HL-60 (cell line): ENCODE results near the gene GSTO2.
A peak's percentile ranks its signal among the peaks of the same experiment; 100 is the strongest.

ENCODE experiments used
- DNase-seq, 2 experiments: peaks; one replicate each; pipeline ENCODE4 v3.0.0-alpha.2; 2010 to 2020; ENCODE audit warnings: low read depth in 1 of 2, low spot score in 1 of 2
- H3K27ac ChIP-seq: fragments of 250-450 bp; sonication (Bioruptor Pico); replicated peaks from 2 replicates; pipeline ENCODE4 v1.5.1; 2020; ENCODE audit warnings: mild to moderate bottlenecking, moderate library complexity
- H3K27me3 ChIP-seq: fragments of 250-450 bp; sonication (Bioruptor Pico); 2 replicates; pipeline ENCODE4 v1.5.1; 2021; ENCODE audit warnings: mild to moderate bottlenecking, moderate library complexity; ENCODE audit not compliant: insufficient read depth, poor library complexity, severe bottlenecking
- H3K4me3 ChIP-seq: replicated peaks from 2 replicates; pipeline ENCODE4 v1.5.1; 2011; ENCODE audit warnings: mild to moderate bottlenecking, control low read depth, low read length; ENCODE audit not compliant: insufficient read depth
- CTCF ChIP-seq: IDR thresholded peaks from one replicate; pipeline ENCODE4 v1.5.1; 2011; ENCODE audit warnings: low read length, control low read depth, inconsistent platforms; ENCODE audit not compliant: insufficient read depth
- GABPA ChIP-seq: IDR thresholded peaks from 2 replicates; pipeline ENCODE4 v1.6.1; 2012; ENCODE audit warnings: low read depth
- POLR2AphosphoS5 ChIP-seq: IDR thresholded peaks from 2 replicates; pipeline ENCODE4 v1.6.1; 2012; ENCODE audit warnings: low read depth
- SPI1 ChIP-seq: IDR thresholded peaks from 2 replicates; pipeline ENCODE4 v1.6.1; 2012; ENCODE audit warnings: low read depth, mild to moderate bottlenecking, borderline replicate concordance
- TF ChIP-seq, protein P1 (sequence below): IDR thresholded peaks from 2 replicates; pipeline ENCODE4 v1.6.1; 2012; ENCODE audit warnings: low read depth; ENCODE audit not compliant: insufficient replicate concordance

GSTO2 gene

DNA sequence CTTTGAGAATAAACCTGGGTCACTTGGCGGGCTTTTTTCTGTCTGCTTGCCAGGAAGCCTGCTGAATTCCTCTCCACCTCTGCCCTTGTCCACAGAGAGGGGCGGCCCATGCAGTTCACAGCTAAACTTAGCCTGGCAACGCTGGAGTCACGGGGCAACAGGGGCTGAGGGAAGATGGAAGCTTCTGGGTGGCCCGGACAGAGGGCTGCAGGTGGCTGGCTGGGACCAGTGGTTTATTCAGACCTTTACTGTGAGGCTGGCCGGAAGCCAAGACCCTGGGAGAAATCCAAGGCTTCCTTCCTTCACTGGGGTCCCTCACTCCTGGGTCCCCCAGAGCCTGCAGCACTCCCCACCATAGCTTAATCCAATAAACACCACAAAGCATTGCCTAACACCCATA is 52.2 kb downstream of the GSTO2 start:
- no peak for DNase-seq
- H3K27me3 ChIP-seq, result no peaks in the 10 kb centered on the region
- TF ChIP-seq GABPA, result no peak
- TF ChIP-seq, protein P1, sequence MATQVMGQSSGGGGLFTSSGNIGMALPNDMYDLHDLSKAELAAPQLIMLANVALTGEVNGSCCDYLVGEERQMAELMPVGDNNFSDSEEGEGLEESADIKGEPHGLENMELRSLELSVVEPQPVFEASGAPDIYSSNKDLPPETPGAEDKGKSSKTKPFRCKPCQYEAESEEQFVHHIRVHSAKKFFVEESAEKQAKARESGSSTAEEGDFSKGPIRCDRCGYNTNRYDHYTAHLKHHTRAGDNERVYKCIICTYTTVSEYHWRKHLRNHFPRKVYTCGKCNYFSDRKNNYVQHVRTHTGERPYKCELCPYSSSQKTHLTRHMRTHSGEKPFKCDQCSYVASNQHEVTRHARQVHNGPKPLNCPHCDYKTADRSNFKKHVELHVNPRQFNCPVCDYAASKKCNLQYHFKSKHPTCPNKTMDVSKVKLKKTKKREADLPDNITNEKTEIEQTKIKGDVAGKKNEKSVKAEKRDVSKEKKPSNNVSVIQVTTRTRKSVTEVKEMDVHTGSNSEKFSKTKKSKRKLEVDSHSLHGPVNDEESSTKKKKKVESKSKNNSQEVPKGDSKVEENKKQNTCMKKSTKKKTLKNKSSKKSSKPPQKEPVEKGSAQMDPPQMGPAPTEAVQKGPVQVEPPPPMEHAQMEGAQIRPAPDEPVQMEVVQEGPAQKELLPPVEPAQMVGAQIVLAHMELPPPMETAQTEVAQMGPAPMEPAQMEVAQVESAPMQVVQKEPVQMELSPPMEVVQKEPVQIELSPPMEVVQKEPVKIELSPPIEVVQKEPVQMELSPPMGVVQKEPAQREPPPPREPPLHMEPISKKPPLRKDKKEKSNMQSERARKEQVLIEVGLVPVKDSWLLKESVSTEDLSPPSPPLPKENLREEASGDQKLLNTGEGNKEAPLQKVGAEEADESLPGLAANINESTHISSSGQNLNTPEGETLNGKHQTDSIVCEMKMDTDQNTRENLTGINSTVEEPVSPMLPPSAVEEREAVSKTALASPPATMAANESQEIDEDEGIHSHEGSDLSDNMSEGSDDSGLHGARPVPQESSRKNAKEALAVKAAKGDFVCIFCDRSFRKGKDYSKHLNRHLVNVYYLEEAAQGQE, result no peak
- no peak for TF ChIP-seq POLR2AphosphoS5
- no peak for TF ChIP-seq CTCF
- TF ChIP-seq SPI1, result no peak
- H3K4me3 ChIP-seq, result no peak overlapping the region
- H3K27ac ChIP-seq, result peak overlapping the region; percentile 85

DNA sequence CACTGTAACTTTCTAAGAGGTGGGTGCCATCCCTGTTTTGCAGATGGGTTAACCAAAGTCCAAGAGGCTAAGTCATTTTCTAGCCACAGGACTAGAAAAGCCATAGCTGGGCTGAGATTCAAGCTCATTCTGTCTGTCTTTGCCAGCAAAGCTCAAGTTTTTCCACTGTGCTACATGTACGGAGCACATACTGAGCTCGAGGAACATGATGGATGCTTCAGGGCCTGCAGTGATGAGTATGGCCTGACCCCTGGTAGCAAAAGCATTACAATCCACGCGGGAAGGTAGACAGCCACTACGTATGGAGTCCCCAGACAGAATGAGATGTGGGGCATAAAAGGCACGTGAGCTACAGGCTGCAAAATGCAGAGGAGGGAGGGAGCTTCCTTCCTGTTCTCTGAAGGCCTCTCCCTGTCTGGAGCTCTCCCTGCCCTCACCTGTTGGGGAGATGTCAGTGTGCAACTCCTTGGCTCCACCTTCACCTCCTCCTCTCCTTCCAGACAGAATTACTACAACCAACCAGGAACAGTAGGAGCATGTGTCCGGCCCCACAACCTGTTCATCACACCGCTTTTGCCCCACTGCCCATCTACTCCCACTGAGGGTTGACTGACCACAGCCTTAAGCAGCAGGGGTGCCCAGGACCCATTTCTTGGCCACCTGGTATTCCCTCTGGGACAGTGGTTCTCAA is 52.9 kb downstream of the GSTO2 start:
- no peaks in the 10 kb centered on the region for H3K27me3 ChIP-seq
- peak in 1 of 2 experiments; percentile 60 for DNase-seq
- TF ChIP-seq POLR2AphosphoS5, result peak; percentile 11; the same call in 1 of the 2 replicates
- TF ChIP-seq, protein P1, result no peak
- H3K27ac ChIP-seq, result peak overlapping the region; percentile 85
- H3K4me3 ChIP-seq, result no peak overlapping the region

DNA sequence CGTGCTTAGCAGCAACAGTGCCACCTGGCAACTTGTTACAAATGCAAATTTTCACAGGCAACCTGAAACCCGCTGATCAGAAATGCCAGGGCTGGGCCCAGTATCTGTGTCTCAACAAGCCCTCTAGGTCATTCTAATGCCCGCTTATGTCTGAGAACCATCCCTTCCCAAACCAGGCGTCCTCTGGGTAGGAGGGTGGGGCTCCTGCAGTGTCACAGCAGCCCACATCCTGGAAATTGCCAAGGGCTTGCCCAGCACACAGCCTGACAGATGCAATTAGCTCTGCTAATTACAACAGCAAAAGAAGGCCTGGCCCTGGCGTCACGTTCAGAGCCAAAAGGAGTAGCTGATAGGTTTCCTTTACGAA is 53.4 kb downstream of the GSTO2 start:
- DNase-seq, result peak; percentile 77 to 92
- no peak for TF ChIP-seq GABPA
- TF ChIP-seq, protein P1, result no peak
- peak; percentile 61 for TF ChIP-seq POLR2AphosphoS5
- TF ChIP-seq SPI1, result no peak
- Histone ChIP-seq H3K27me3 (no peaks in the 10 kb centered on the region), H3K27ac (peak overlapping the region; percentile 85), H3K4me3 (no peak overlapping the region)

DNA sequence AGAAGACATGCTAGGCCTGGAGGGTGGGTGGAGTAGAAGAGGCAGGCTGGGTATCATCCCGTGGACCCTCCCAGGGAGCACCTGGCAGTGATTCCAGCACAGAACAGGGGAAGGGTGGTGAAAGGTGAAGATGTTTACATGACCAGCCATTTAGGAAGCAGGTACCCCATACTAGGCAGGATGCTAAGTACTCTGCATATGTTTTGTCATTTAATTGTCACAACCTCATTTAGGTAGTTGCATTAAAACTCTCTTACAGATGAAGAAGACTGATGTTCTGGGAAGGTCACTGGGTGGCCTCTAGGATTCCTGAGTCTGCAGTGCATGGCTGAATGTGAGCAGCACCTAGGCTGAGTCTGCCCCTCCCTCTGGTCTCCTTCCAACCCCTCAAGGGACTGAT is 54.1 kb downstream of the GSTO2 start:
- H3K27ac ChIP-seq, result peak overlapping the region; percentile 85
- no peak for DNase-seq
- H3K27me3 ChIP-seq, result no peaks in the 10 kb centered on the region
- TF ChIP-seq, protein P1, result no peak
- TF ChIP-seq CTCF, result no peak
- TF ChIP-seq POLR2AphosphoS5, result no peak
- no peak for TF ChIP-seq SPI1
- TF ChIP-seq GABPA, result no peak
- no peak overlapping the region for H3K4me3 ChIP-seq
